OCI-LY3 (cell line): ENCODE results near the gene MAN1B1.
"Not testable (repeated sequence)": the region's sequence is repeated elsewhere in the genome, so short reads cannot be mapped to it uniquely, and the experiment has no call there.

Experiments
- H2AFZ ChIP-seq: fragments of 200-600, 300-600 bp; shearing (Covaris generic); 2 replicates; pipeline ENCODE4 v1.6.0; 2014; ENCODE audit warnings: antibody characterized with exemption, low read depth, low read length
- H3K27ac ChIP-seq: fragments of 200-600, 300-600 bp; sonication (generic); 2 replicates; pipeline ENCODE4 v1.5.1; 2014; ENCODE audit warnings: mild to moderate bottlenecking, low read length, moderate library complexity, mixed read lengths
- H3K27me3 ChIP-seq: fragments of 200-600, 300-600 bp; sonication (generic); 2 replicates; pipeline ENCODE4 v1.6.1; 2014; ENCODE audit warnings: low read depth, low read length, mixed read lengths
- H3K36me3 ChIP-seq: fragments of 200-600, 300-600 bp; sonication (generic); replicated peaks from 2 replicates; pipeline ENCODE3; 2014; ENCODE audit warnings: low read depth, low read length, mixed read lengths
- H3K4me1 ChIP-seq: fragments of 300-600, 200-600 bp; sonication (generic); 2 replicates; pipeline ENCODE4 v1.6.1; 2014; ENCODE audit warnings: low read length, mixed read lengths
- H3K4me2 ChIP-seq: fragments of 200-600, 300-600 bp; sonication (generic); 2 replicates; pipeline ENCODE4 v1.6.1; 2014; ENCODE audit warnings: low read length, mixed read lengths
- H3K4me3 ChIP-seq: fragments of 300-600, 200-600 bp; sonication (generic); 2 replicates; pipeline ENCODE4 v1.5.1; 2014; ENCODE audit warnings: antibody characterized with exemption, mild to moderate bottlenecking, low read length, moderate library complexity
- H3K79me2 ChIP-seq: fragments of 300-600, 200-600 bp; shearing (Covaris generic); 2 replicates; pipeline ENCODE4 v1.6.1; 2014; ENCODE audit warnings: mild to moderate bottlenecking, low read length, mixed read lengths
- H3K9ac ChIP-seq: fragments of 300-600, 200-600 bp; shearing (Covaris generic); 2 replicates; pipeline ENCODE4 v1.6.0; 2014; ENCODE audit warnings: mild to moderate bottlenecking, low read length, moderate library complexity
- H3K9me3 ChIP-seq: fragments of 200-600, 300-600 bp; shearing (Covaris generic); 2 replicates; pipeline ENCODE4 v1.6.1; 2014; ENCODE audit warnings: low read length, mixed read lengths; ENCODE audit not compliant: insufficient read depth
- H4K20me1 ChIP-seq: fragments of 200-600, 300-600 bp; sonication (generic); 2 replicates; pipeline ENCODE4 v1.6.1; 2016; ENCODE audit warnings: low read length, mixed read lengths; ENCODE audit not compliant: insufficient read depth
- CTCF ChIP-seq: fragments of 200-600, 300-600 bp; sonication (generic); IDR thresholded peaks from 2 replicates; pipeline ENCODE4 v1.5.1; 2014; ENCODE audit warnings: antibody characterized with exemption, low read length, low read depth
- EZH2phosphoT487 ChIP-seq: fragments of 200-600 bp; shearing (Covaris generic); IDR thresholded peaks from 2 replicates; pipeline ENCODE4 v1.6.1; 2018; ENCODE audit warnings: antibody characterized with exemption, mixed run types, low read depth

MAN1B1 gene

GRCh38 chr9:137115394-137116026 lies 28.7 kb downstream of the MAN1B1 start:
- Histone ChIP-seq H3K27ac (no peak overlapping the region), H3K79me2 (no peaks in the 10 kb centered on the region), H3K4me1 (peaks cover 19% of the 10 kb centered on the region), H3K9me3 (no peaks in the 10 kb centered on the region), H2AFZ (no peak overlapping the region), H4K20me1 (no peaks in the 10 kb centered on the region), H3K4me3 (peak overlapping the region; percentile 83), H3K27me3 (peaks cover 6% of the 10 kb centered on the region; the same call in 1 of the 2 replicates), H3K4me2 (peak overlapping the region; percentile 82), H3K36me3 (no peaks in the 10 kb centered on the region), H3K9ac (peak overlapping the region; percentile 76)
- TF ChIP-seq EZH2phosphoT487, result no peak

- no peak overlapping the region for H3K4me3 ChIP-seq
- H3K27me3 ChIP-seq, result peaks cover 6% of the 10 kb centered on the region; the same call in 1 of the 2 replicates
- H2AFZ ChIP-seq, result no peak overlapping the region
- TF ChIP-seq CTCF (no peak), EZH2phosphoT487 (no peak)
- peaks cover 19% of the 10 kb centered on the region for H3K4me1 ChIP-seq
- no peaks in the 10 kb centered on the region for H3K9me3 ChIP-seq
- no peak overlapping the region for H3K27ac ChIP-seq
- no peaks in the 10 kb centered on the region for H3K79me2 ChIP-seq
- H3K36me3 ChIP-seq, result no peaks in the 10 kb centered on the region
- no peak overlapping the region for H3K9ac ChIP-seq
- no peak overlapping the region for H3K4me2 ChIP-seq
- H4K20me1 ChIP-seq, result no peaks in the 10 kb centered on the region
Observed at GRCh38 chr9:137116027-137116507, 29.3 kb downstream of the MAN1B1 start.

GRCh38 chr9:137116728-137117127 lies 29.9 kb downstream of the MAN1B1 start:
- TF ChIP-seq EZH2phosphoT487, result no peak
- TF ChIP-seq CTCF, result no peak
- no peaks in the 10 kb centered on the region for H3K36me3 ChIP-seq
- H4K20me1 ChIP-seq, result no peaks in the 10 kb centered on the region
- H3K4me2 ChIP-seq, result no peak overlapping the region
- no peak overlapping the region for H3K27ac ChIP-seq
- no peak overlapping the region for H3K9ac ChIP-seq
- H3K9me3 ChIP-seq, result no peaks in the 10 kb centered on the region
- no peak overlapping the region for H2AFZ ChIP-seq
- H3K4me1 ChIP-seq, result peaks cover 19% of the 10 kb centered on the region
- no peaks in the 10 kb centered on the region for H3K79me2 ChIP-seq
- no peak overlapping the region for H3K4me3 ChIP-seq
- H3K27me3 ChIP-seq, result peaks cover 6% of the 10 kb centered on the region; the same call in 1 of the 2 replicates

DNA sequence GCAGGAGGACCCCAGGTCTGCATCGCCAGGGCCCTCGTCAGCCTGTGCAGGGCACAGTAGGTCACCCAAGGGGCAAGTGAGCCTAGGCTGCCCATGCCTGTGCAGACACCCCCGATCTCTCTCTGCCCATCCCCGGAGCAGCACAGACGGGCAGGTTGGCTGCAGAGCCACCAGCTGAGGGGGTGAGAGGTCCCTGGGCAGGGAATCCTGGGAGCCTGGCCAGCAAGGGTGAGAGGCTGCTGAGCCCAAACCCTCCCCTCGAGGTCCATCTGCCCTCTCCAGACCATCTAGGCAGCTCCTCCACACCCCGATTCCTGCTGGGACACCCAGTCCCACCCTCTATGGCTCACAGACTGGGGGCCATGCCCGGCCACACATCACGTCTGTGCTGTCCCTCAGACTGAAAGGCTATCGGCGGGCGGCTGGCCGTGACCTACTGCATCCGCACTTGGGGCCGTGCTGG lies 30.5 kb downstream of the MAN1B1 start:
- no peak overlapping the region for H3K9ac ChIP-seq
- H3K27ac ChIP-seq, result no peak overlapping the region
- H4K20me1 ChIP-seq, result no peaks in the 10 kb centered on the region

DNA sequence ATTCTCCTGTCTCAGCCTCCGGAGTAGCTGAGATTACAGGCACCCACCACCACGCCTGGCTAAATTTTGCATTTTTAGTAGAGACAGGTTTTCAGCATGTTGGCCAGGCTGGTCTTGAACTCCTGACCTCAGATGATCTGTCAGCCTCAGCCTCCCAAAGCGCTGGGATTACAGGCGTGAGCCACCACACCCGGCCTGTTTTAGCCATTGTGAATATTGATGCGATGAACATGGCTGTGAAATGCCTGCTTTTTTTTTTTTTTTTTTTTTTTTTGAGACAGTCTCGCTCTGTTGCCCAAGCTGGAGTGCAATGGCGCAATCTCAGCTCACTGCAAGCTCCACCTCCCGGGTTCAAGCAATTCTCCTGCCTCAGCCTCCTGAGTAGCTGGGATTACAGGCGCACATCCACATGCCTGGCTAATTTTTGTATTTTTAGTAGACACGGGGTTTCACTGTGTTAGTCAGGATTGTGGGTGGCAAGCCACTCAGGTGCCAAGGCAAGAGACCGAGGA lies 31.4 kb downstream of the MAN1B1 start:
- not testable (repeated sequence) for H3K4me2 ChIP-seq, H3K27ac ChIP-seq, H3K9me3 ChIP-seq, H3K4me3 ChIP-seq, H2AFZ ChIP-seq, H4K20me1 ChIP-seq, H3K9ac ChIP-seq, H3K79me2 ChIP-seq, H3K27me3 ChIP-seq, H3K36me3 ChIP-seq
- peaks cover 33% of the 10 kb centered on the region for H3K4me1 ChIP-seq

More for the DNA sequence above, 30.5 kb downstream of the MAN1B1 start:
- Histone ChIP-seq H3K79me2 (no peaks in the 10 kb centered on the region), H2AFZ (no peak overlapping the region), H3K4me2 (no peak overlapping the region), H3K4me3 (no peak overlapping the region), H3K9me3 (no peaks in the 10 kb centered on the region), H3K27me3 (peaks cover 6% of the 10 kb centered on the region; the same call in 1 of the 2 replicates), H3K4me1 (peaks cover 24% of the 10 kb centered on the region), H3K36me3 (no peaks in the 10 kb centered on the region)
- TF ChIP-seq CTCF (no peak), EZH2phosphoT487 (no peak)

GRCh38 chr9:137121927-137122795 lies 35.4 kb downstream of the MAN1B1 start:
- H3K9me3 ChIP-seq, H4K20me1 ChIP-seq, H3K36me3 ChIP-seq, H2AFZ ChIP-seq, H3K27me3 ChIP-seq: not testable (repeated sequence)
- peak overlapping the region; percentile 65 for H3K4me2 ChIP-seq
- H3K27ac ChIP-seq, result peak overlapping the region; percentile 82
- peaks cover 18% of the 10 kb centered on the region for H3K79me2 ChIP-seq
- H3K9ac ChIP-seq, result peak overlapping the region; percentile 42
- peak overlapping the region; percentile 64 for H3K4me3 ChIP-seq
- peaks cover 44% of the 10 kb centered on the region for H3K4me1 ChIP-seq
